HG02885 (cell line): ENCODE data around the gene GATD1.
A peak's percentile ranks its signal among the peaks of the same experiment; 100 is the strongest.

ENCODE experiments used
- ATAC-seq: cut with Tn5 transposase; IDR thresholded peaks from one replicate; pipeline ENCODE4 v1.9.1; 2021; ENCODE audit warnings: mild to moderate bottlenecking; ENCODE audit not compliant: unreplicated experiment, poor library complexity

GATD1 gene

DNA sequence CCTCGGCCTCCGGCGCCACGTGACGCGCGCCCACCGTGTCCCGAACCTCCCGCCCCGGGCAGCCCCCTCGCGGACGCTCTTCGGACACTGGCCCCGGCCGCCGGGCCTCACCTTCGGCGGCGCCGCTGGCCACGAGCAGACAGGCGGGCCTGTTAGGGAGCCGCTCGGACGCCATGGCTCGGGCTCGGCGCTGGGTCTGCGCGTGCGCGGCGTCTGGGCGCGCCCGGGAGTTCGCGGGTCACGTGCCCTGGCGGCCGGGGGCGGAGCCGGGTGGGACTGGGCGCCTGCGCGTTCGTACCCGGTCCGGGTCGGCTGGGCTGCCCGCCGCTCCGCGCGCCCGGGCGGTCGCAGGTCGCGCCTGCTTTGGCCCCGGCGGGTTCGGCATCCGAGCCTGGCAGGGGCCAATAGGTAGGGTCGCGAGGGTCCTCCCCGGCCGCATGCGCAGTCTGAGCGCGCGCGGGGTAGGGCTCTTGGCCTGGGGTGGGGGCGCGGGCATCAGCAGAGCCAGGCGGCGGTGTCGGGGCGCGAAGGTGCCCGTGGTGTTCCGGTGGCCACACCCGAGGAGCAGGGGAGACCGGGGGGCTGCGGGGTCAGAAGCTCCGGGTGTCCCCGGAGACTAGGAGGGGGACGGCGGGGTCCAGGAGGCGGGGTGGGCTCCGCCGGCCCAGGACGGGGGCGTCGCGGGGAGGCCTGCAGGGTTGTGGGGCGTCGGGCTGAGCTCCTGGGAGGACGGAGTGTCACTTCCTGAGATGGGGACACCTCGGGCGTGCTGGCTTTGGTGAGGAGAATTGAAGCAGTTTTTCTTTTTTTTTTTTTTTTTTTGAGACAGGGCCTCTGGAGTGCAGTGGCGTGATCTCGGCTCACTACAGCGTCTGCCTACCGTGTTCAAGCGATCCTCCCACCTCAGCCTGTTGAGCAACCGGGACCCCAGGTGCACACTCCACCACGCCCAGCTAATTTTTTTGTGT is at the start of gene GATD1:
TSS of gene GATD1 (minus strand) at position 200 of the 968 bp plus-strand sequence. CDS start at position 175, 25 bp downstream.
- peak; percentile 81 for ATAC-seq

GRCh38 chr11:826836-827145 is 49.5 kb upstream of the GATD1 start:
- ATAC-seq: peak; percentile 17

GRCh38 chr11:826227-826621 is 48.9 kb upstream of the GATD1 start:
- no peak for ATAC-seq

- no peak for ATAC-seq
Measured at GRCh38 chr11:825366-826226, 48.3 kb upstream of the GATD1 start.

GRCh38 chr11:824942-825341 is 47.7 kb upstream of the GATD1 start:
- ATAC-seq: no peak

GRCh38 chr11:824292-824880 is 47.1 kb upstream of the GATD1 start:
- no peak for ATAC-seq

DNA sequence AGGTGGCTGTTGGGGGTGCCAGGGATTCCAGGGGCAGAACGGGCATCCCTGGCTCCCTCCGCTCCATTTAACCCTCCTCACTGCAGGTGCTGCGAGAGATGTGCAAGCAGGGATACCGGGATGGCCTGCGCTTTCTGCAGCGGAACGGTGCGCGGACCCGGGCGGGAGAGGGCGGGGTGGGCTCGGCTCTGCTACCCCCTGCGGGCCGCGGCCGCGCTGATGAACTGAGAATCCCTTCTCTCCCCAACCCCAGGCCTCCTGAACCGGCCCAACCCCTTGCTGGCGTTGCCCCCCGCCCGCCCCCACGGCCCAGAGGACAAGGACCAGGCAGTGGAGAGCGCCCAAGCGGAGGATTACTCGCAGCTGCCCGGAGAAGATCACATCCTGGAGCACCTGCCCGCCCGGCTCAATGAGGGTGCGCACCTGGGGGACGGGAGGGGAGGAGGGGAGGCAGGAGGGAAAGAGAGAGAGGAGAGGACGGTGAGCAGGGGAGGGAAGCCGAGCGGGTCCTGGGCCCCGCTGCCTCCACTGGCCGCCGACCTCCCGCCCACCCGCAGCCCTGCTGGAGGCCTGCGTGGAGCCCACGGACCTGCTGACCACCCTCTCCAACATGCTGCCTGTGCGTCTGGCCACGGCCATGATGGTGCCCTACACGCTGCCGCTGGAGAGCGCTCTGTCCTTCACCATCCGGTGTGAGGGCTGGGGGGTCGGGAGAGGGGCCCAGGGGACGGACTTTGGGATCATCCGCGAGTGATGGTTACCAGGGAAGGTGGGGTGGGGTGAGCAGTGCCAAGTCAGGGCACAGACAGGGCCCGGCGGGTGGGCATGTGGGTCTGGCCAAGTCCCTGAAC is 46.4 kb upstream of the GATD1 start:
- no peak for ATAC-seq

DNA sequence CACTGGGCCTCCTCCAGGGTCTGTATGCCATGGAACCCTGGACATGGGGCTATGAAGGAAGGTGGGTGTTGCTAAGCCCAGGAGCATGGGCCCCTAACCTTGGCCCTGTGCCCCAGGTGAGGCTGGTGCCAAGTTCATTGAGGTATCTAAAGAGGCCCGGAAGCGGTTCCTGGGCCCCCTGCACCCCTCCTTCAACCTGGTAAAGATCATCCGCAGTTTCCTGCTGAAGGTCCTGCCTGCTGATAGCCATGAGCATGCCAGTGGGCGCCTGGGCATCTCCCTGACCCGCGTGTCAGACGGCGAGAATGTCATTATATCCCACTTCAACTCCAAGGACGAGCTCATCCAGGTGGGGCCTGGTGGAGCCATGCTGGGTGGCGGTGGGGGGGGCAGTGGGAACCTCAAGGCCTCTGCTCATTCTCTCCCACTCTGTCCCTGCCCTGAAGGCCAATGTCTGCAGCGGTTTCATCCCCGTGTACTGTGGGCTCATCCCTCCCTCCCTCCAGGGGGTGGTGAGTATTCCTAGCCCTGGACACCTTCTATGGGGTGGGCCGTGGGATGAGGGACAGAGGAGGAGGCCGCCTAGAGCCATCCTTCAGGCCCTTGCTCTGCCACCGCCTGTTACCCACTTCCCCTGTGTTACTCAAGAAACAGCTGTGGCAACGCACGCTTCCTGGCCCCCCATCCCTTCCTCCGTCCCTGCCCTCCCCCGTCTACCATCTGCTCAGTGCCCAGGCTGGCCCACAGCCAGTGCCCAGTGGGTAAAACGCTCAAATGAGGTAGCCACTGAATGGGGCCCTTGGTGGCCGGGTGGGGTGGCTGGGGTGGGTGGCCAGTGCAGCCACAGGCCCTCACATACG is 44.5 kb upstream of the GATD1 start:
- ATAC-seq: no peak

GRCh38 chr11:820655-821511 is 43.6 kb upstream of the GATD1 start:
- ATAC-seq: no peak

DNA sequence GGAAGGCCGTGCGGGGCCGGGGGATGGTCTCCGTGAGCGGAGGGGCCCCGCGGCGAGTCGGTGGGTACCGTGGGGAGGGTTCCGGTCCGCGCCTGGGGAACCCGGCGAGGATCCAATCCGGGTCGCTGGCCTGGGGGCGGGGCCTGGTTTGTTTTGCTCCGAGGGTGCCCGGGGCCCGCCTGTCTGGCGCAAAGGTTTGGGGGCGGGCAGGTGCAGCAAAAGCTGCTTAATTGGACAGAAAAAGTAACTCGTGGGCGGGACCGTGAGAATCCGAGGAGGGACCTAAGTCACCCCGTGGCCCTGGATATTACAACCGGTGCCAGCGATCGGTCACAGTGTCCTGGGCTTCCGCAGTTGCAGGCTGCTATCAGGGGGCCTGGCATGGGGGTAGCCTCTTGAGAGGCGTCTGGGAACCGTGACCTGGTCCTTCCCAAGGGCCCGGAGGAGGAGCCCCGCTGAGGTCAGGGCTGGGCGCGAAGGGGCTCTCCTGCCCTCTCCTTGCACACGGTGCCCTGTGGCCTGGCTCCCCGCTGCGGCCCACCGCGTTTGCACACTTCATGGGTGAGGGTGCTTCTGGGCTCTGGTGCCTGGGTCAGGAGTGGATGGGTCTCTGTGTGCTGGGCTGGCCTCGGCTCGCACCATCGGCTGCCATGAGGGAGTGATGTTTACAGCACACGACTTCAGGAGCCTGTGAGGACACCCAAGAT is 42.8 kb upstream of the GATD1 start:
- ATAC-seq: peak; percentile 69

GRCh38 chr11:819129-819931 is 42.0 kb upstream of the GATD1 start:
- ATAC-seq: peak; percentile 70

GRCh38 chr11:818396-819128 is 41.3 kb upstream of the GATD1 start, which contains the start of gene PNPLA2:
TSS of gene PNPLA2 (plus strand) at chr11:818914. CDS start at chr11:819719, 805 bp downstream.
- no peak for ATAC-seq

DNA sequence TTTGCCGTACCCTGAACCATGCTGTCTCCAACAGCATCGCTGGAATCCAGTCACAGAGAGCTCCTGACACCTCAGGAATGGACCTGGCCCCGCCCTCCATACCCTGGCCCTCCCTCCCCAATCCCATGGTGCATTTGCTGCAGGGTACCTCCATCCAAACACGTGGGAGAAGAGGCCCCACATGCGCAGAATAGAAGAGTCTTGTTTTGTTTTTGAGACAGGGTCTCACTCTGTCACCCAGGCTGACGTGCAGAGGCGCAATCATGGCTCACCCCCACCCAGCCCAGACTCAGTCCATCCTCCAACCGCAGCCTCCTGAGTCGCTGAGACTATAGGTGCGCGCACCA is 39.1 kb upstream of the GATD1 start:
- no peak for ATAC-seq

DNA sequence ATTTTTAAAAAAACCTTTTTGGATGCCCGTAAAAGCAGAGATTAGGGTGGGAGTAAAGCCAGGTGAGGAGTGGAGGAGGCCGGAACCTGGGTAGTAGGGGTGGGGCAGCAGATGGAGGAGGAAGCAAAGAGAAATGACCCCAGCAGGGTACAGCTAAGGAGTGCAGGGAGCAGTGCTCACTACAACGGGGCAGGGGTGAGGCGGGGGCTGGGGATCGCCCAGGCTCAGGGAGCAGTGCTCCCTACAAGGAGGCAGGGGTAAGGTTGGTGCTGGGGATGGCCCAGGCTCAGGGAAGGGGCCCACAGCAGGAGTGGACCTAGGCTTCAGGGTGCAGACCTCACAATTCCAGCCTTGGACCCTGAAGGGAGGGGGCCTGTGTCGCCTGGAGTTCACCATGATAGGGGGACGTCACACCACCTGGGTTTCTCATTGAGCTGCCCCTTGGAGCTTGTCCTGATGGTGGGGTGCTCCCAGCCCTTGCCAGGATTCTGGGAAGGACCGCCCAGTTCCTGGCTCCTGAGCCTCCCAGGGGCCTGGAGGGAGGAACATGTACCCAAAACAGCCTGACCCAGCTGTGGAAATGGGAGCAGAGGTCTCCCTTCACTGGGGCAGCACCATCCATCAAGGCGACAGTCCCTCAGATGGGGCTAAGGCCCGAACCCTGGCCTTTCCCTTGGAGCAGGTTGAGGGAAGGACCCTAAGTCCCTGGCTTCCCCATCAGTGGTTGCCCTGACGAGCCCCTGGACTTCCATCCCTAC is 38.6 kb upstream of the GATD1 start:
- no peak for ATAC-seq

DNA sequence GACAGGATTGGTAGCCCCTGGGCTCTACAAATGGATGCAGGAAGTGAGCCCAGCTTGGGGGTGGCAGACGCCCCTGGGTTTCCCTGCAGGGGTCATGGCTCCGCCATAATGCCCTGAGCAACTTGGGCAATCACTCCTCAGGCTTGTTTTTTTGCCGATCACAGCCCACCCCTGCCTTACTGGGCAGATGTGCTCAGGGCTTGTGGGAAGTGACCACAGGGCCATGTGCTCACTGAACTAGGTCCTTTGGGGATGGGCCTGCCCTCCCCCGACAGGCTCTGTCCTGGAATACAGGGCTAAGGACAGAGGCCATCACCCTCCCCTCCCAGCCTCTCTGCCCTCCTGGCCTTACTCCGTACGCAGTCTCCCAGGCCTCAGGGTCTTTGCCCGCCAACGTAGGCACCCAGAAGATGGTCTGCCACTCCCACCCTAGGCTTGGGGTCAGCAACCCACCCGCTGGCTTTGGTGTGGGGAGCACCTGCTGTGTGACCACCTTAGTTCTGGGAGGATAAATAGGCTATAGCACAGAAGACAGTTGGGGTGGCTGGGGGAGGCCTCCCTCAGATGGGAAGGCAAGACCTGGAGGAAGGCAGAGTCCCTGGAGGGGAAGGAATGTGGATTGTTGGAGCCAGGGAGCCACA is 36.3 kb upstream of the GATD1 start:
- no peak for ATAC-seq
